HEK293 (cell line): ENCODE data around the gene PDGFB.

ENCODE experiments used
- CTCF ChIA-PET: fragments of 350-600 bp; formaldehyde crosslinking; extraction: SDS; loops from one replicate; lab custom pipeline; 2021; ENCODE audit warnings: antibody characterized with exemption; lab: Yijun Ruan, JAX
- POLR2A ChIA-PET: fragments of 300-600 bp; formaldehyde crosslinking; extraction: SDS; loops from one replicate; lab custom pipeline; 2020; ENCODE audit warnings: antibody characterized with exemption, inconsistent platforms; lab: Yijun Ruan, JAX
- H3K27ac ChIP-seq: fragments of 200-500 bp; sonication (Bioruptor generic); 2 replicates; pipeline ENCODE4 v1.5.1; 2014; ENCODE audit warnings: low read depth, low read length, control low read depth, inconsistent platforms; ENCODE audit errors: extremely low read depth
- H3K36me3 ChIP-seq, 2 experiments: fragments of 200-500 bp in 1 of 2; sonication (Bioruptor generic) in 1 of 2; 1 replicate in 1 of 2; 2 replicates in 1 of 2; pipeline ENCODE4 v1.5.1; 2014 to 2017; ENCODE audit warnings: inconsistent platforms in 2 of 2, low read length in 2 of 2; ENCODE audit not compliant: control insufficient read depth in 2 of 2, insufficient read depth in 1 of 2
- H3K4me1 ChIP-seq: fragments of 200-500 bp; sonication (Bioruptor generic); 2 replicates; pipeline ENCODE4 v1.5.1; 2014; ENCODE audit warnings: mild to moderate bottlenecking, low read length, inconsistent platforms; ENCODE audit not compliant: control insufficient read depth, insufficient read depth
- H3K4me3 ChIP-seq: 2 replicates; pipeline ENCODE4 v1.5.1; 2011; ENCODE audit warnings: low read depth, mild to moderate bottlenecking, control low read depth, low read length, moderate library complexity
- H3K9me3 ChIP-seq: fragments of 200-500 bp; sonication (Bioruptor generic); 2 replicates; pipeline ENCODE4 v1.5.1; 2014; ENCODE audit warnings: low read depth, low read length, inconsistent platforms; ENCODE audit not compliant: control insufficient read depth, insufficient read depth
- BCL11A ChIP-seq: fragments of 450-650 bp; formaldehyde crosslinking; IDR thresholded peaks from 2 replicates; pipeline ENCODE4 v1.5.1; 2016; ENCODE audit warnings: low read depth, missing biosample characterization, missing genetic modification characterization
- ELK4 ChIP-seq: IDR thresholded peaks from 2 replicates; pipeline ENCODE4 v1.6.1; 2011; ENCODE audit warnings: mild to moderate bottlenecking, low read depth, low read length, borderline replicate concordance
- FEZF1 ChIP-seq: fragments of 450-650 bp; formaldehyde crosslinking; IDR thresholded peaks from 2 replicates; pipeline ENCODE4 v1.5.1; 2016; ENCODE audit warnings: missing biosample characterization, missing genetic modification characterization
- GLIS1 ChIP-seq: fragments of 450-650 bp; formaldehyde crosslinking; IDR thresholded peaks from 2 replicates; pipeline ENCODE4 v1.5.1; 2016; ENCODE audit warnings: missing biosample characterization, missing genetic modification characterization
- KLF17 ChIP-seq: fragments of 450-650 bp; formaldehyde crosslinking; IDR thresholded peaks from 2 replicates; pipeline ENCODE4 v1.5.1; 2016; ENCODE audit warnings: missing biosample characterization, missing genetic modification characterization
- KLF7 ChIP-seq: fragments of 450-650 bp; formaldehyde crosslinking; IDR thresholded peaks from 2 replicates; pipeline ENCODE4 v1.5.1; 2016; ENCODE audit warnings: missing biosample characterization, missing genetic modification characterization, borderline replicate concordance
- OVOL3 ChIP-seq: fragments of 450-650 bp; formaldehyde crosslinking; IDR thresholded peaks from 2 replicates; pipeline ENCODE4 v1.5.1; 2016; ENCODE audit warnings: missing biosample characterization, missing genetic modification characterization
- PRDM6 ChIP-seq: fragments of 450-650 bp; formaldehyde crosslinking; IDR thresholded peaks from 2 replicates; pipeline ENCODE4 v1.5.1; 2017; ENCODE audit warnings: missing biosample characterization, missing genetic modification characterization
- YY2 ChIP-seq: fragments of 450-650 bp; formaldehyde crosslinking; IDR thresholded peaks from 2 replicates; pipeline ENCODE4 v1.5.1; 2016; ENCODE audit warnings: missing biosample characterization, missing genetic modification characterization
- ZNF148 ChIP-seq: fragments of 450-650 bp; formaldehyde crosslinking; IDR thresholded peaks from 2 replicates; pipeline ENCODE4 v1.5.0; 2017; ENCODE audit warnings: missing biosample characterization, missing genetic modification characterization, borderline replicate concordance
- ZNF16 ChIP-seq: fragments of 450-650 bp; formaldehyde crosslinking; IDR thresholded peaks from 2 replicates; pipeline ENCODE4 v1.5.1; 2016; ENCODE audit warnings: low read depth, missing biosample characterization, missing genetic modification characterization
- ZNF214 ChIP-seq: fragments of 450-650 bp; formaldehyde crosslinking; IDR thresholded peaks from 2 replicates; pipeline ENCODE4 v1.5.1; 2017; ENCODE audit warnings: missing biosample characterization, mild to moderate bottlenecking, missing genetic modification characterization, borderline replicate concordance
- ZNF280D ChIP-seq: fragments of 450-650 bp; formaldehyde crosslinking; IDR thresholded peaks from 2 replicates; pipeline ENCODE4 v1.5.1; 2016; ENCODE audit warnings: missing biosample characterization, missing genetic modification characterization
- ZNF555 ChIP-seq: fragments of 450-650 bp; formaldehyde crosslinking; conservative IDR thresholded peaks from 2 replicates; pipeline ENCODE4 v1.5.1; 2017; ENCODE audit warnings: missing biosample characterization, mild to moderate bottlenecking, missing genetic modification characterization, inconsistent platforms
- ZNF580 ChIP-seq: fragments of 450-650 bp; formaldehyde crosslinking; IDR thresholded peaks from 2 replicates; pipeline ENCODE4 v1.5.1; 2016; ENCODE audit warnings: missing biosample characterization, missing genetic modification characterization
- ZNF629 ChIP-seq: fragments of 450-650 bp; formaldehyde crosslinking; IDR thresholded peaks from 2 replicates; pipeline ENCODE4 v1.5.1; 2017; ENCODE audit warnings: missing biosample characterization, missing genetic modification characterization
- ZNF654 ChIP-seq: fragments of 450-650 bp; formaldehyde crosslinking; IDR thresholded peaks from 2 replicates; pipeline ENCODE4 v1.5.1; 2016; ENCODE audit warnings: low read depth, missing biosample characterization, missing genetic modification characterization
- ZNF768 ChIP-seq: fragments of 450-650 bp; formaldehyde crosslinking; IDR thresholded peaks from 2 replicates; pipeline ENCODE4 v1.5.1; 2018; ENCODE audit warnings: missing biosample characterization, mild to moderate bottlenecking, missing genetic modification characterization
- ZNF792 ChIP-seq: fragments of 450-650 bp; formaldehyde crosslinking; IDR thresholded peaks from 2 replicates; pipeline ENCODE4 v1.5.1; 2016; ENCODE audit warnings: missing biosample characterization, missing genetic modification characterization
- ZSCAN16 ChIP-seq: fragments of 450-650 bp; formaldehyde crosslinking; IDR thresholded peaks from 2 replicates; pipeline ENCODE4 v1.5.1; 2016; ENCODE audit warnings: missing biosample characterization, missing genetic modification characterization

PDGFB gene

GRCh38 chr22:39223091-39223710, 21.6 kb downstream of the PDGFB start:
- Histone ChIP-seq H3K4me1 (no peaks in the 10 kb centered on the region), H3K9me3 (no peaks in the 10 kb centered on the region), H3K36me3 (no peaks in the 10 kb centered on the region), H3K4me3 (no peak overlapping the region), H3K27ac (no peak overlapping the region)
- ChIA-PET CTCF (interaction anchor here (1.3 to 2.3 kb wide), 2 partner anchors 52 to 93 kb away, joined by 5 to 6 read pairs; no protein-coding TSS in a partner anchor), POLR2A (interaction anchor here (2.0 kb wide), 1 partner anchor 95 kb away, joined by 5 read pairs; no protein-coding TSS in a partner anchor)
- no peak for TF ChIP-seq KLF17 (tag by site-specific recombination)
- no peak for TF ChIP-seq KLF7
- TF ChIP-seq ZSCAN16 (tag by site-specific recombination), result no peak
- TF ChIP-seq FEZF1 (tag by site-specific recombination), result no peak
- no peak for TF ChIP-seq OVOL3
- no peak for TF ChIP-seq ZNF214 (tag by site-specific recombination)
- no peak for TF ChIP-seq ZNF629 (tag by site-specific recombination)
- TF ChIP-seq GLIS1, result no peak
- no peak for TF ChIP-seq BCL11A
- TF ChIP-seq YY2 (tag by site-specific recombination), result no peak
- TF ChIP-seq ZNF148 (tag by site-specific recombination), result no peak
- TF ChIP-seq ZNF16 (tag by site-specific recombination), result no peak
- no peak for TF ChIP-seq ZNF555
- TF ChIP-seq ELK4, result no peak
- no peak for TF ChIP-seq PRDM6 (tag by site-specific recombination)
- no peak for TF ChIP-seq ZNF654

- Histone ChIP-seq H3K9me3 (no peaks in the 10 kb centered on the region), H3K4me3 (no peak overlapping the region), H3K4me1 (no peaks in the 10 kb centered on the region), H3K36me3 (no peaks in the 10 kb centered on the region), H3K27ac (no peak overlapping the region)
- TF ChIP-seq ZNF792 (tag by site-specific recombination) (no peak), ZNF768 (tag by site-specific recombination) (0 out of 2 replicates have a peak, but pooled peaks have one; percentile 13), ZNF280D (tag by site-specific recombination) (peak; percentile 93), ZNF580 (tag by site-specific recombination) (peak; percentile 43; the same call in 1 of the 2 replicates)
- ChIA-PET CTCF (interaction anchor here (0.8 to 2.3 kb wide), 5 partner anchors 9 to 94 kb away, joined by 3 to 6 read pairs (median 5); no protein-coding TSS in a partner anchor), POLR2A (interaction anchor here (1.3 to 2.0 kb wide), 3 partner anchors 89 to 98 kb away, joined by 3 to 5 read pairs (median 3); partner anchors contain the start of gene RPL3)
Measured at GRCh38 chr22:39221999-39222686, 22.6 kb downstream of the PDGFB start.
